ENCODE results near the gene CDKN3.
A peak's percentile ranks its signal among the peaks of the same experiment; 100 is the strongest.
"Not testable (repeated sequence)": the region's sequence is repeated elsewhere in the genome, so short reads cannot be mapped to it uniquely, and the experiment has no call there.

The CDKN3 gene

GRCh38 chr14:54425068-54425467, 28.3 kb downstream of the CDKN3 start:
- no peak for DNase-seq

- DNase-seq = no peak
Measured at GRCh38 chr14:54425537-54426274, 28.9 kb downstream of the CDKN3 start.

- no peak for DNase-seq
Measured at GRCh38 chr14:54427871-54428270, 31.1 kb downstream of the CDKN3 start.

GRCh38 chr14:54428527-54428926, 31.7 kb downstream of the CDKN3 start:
- DNase-seq = no peak

GRCh38 chr14:54435500-54435981, 38.7 kb downstream of the CDKN3 start:
- DNase-seq = no peak

GRCh38 chr14:54437954-54438353, 41.1 kb downstream of the CDKN3 start:
- not testable (repeated sequence) for DNase-seq

- DNase-seq = no peak
Measured at GRCh38 chr14:54438703-54439102, 41.9 kb downstream of the CDKN3 start.

- no peak for DNase-seq
Measured at GRCh38 chr14:54440037-54440436, 43.2 kb downstream of the CDKN3 start.

GRCh38 chr14:54440476-54440872, 43.7 kb downstream of the CDKN3 start:
- no peak for DNase-seq

GRCh38 chr14:54440873-54441868, 44.4 kb downstream of the CDKN3 start, which contains the start of gene CNIH1:
Gene CNIH1, minus strand, starts transcription at chr14:54441374. Its CDS starts 47 bp downstream, at chr14:54441327.
- peak; percentile 73 for DNase-seq

GRCh38 chr14:54442961-54443360, 46.2 kb downstream of the CDKN3 start:
- DNase-seq = not testable (repeated sequence)

- no peak for DNase-seq
Measured at GRCh38 chr14:54443981-54444380, 47.2 kb downstream of the CDKN3 start.

GRCh38 chr14:54444681-54445080, 47.9 kb downstream of the CDKN3 start:
- DNase-seq = no peak

GRCh38 chr14:54446161-54446693, 49.4 kb downstream of the CDKN3 start:
- DNase-seq = no peak

GRCh38 chr14:54447231-54447692, 50.5 kb downstream of the CDKN3 start:
- DNase-seq = no peak

GRCh38 chr14:54450535-54450934, 53.7 kb downstream of the CDKN3 start:
- no peak for DNase-seq

GRCh38 chr14:54451121-54451601, 54.4 kb downstream of the CDKN3 start:
- no peak for DNase-seq

GRCh38 chr14:54451961-54452360, 55.2 kb downstream of the CDKN3 start:
- no peak for DNase-seq

GRCh38 chr14:54453252-54453651, 56.4 kb downstream of the CDKN3 start:
- DNase-seq = no peak

- not testable (repeated sequence) for DNase-seq
Measured at GRCh38 chr14:54453990-54454389, 57.2 kb downstream of the CDKN3 start.

- DNase-seq = no peak
Measured at GRCh38 chr14:54455363-54455762, 58.6 kb downstream of the CDKN3 start.

- not testable (repeated sequence) for DNase-seq
Measured at GRCh38 chr14:54456820-54457608, 60.2 kb downstream of the CDKN3 start.

Data from NCI-H1417 treated with DMSO at 0.1 percent for 48 hours (cell line).